Upper lobe of left lung (tissue), 4 donors: ENCODE measurements around the gene TIAL1.

ENCODE experiments used
- CTCF ChIP-seq, 6 experiments: fragments of 450-650 bp in 4 of 6; fragments of 200-600 bp in 2 of 6; sonication (generic) in 2 of 6; IDR thresholded peaks; one replicate each; pipeline ENCODE4 v1.5.1; 2016 to 2019; ENCODE audit warnings: antibody characterized with exemption in 6 of 6
- POLR2AphosphoS5 ChIP-seq, 2 donors: sonication (generic); formaldehyde crosslinking; IDR thresholded peaks; one replicate each; pipeline ENCODE4 v1.5.1; 2017; ENCODE audit warnings: antibody characterized with exemption in 2 of 2

GRCh38 chr10:119578355-119578754 lies 18.4 kb downstream of the TIAL1 start:
- no peak for TF ChIP-seq CTCF (IDR thresholded peaks at IDR 0.05)
- no peak for TF ChIP-seq POLR2AphosphoS5 (IDR thresholded peaks at IDR 0.05)
